VCaP (cell line): Measurements from ENCODE around the gene ZCCHC24.

ENCODE experiments used
- H3K27ac ChIP-seq: fragments of 450-650 bp; 2 replicates; pipeline ENCODE4 v1.5.1; 2017
- TF ChIP-seq, protein P1 (sequence below): fragments of 450-650 bp; conservative IDR thresholded peaks from 2 replicates; pipeline ENCODE4 v1.5.1; 2017; ENCODE audit warnings: mild to moderate bottlenecking, moderate library complexity

ZCCHC24 gene

DNA sequence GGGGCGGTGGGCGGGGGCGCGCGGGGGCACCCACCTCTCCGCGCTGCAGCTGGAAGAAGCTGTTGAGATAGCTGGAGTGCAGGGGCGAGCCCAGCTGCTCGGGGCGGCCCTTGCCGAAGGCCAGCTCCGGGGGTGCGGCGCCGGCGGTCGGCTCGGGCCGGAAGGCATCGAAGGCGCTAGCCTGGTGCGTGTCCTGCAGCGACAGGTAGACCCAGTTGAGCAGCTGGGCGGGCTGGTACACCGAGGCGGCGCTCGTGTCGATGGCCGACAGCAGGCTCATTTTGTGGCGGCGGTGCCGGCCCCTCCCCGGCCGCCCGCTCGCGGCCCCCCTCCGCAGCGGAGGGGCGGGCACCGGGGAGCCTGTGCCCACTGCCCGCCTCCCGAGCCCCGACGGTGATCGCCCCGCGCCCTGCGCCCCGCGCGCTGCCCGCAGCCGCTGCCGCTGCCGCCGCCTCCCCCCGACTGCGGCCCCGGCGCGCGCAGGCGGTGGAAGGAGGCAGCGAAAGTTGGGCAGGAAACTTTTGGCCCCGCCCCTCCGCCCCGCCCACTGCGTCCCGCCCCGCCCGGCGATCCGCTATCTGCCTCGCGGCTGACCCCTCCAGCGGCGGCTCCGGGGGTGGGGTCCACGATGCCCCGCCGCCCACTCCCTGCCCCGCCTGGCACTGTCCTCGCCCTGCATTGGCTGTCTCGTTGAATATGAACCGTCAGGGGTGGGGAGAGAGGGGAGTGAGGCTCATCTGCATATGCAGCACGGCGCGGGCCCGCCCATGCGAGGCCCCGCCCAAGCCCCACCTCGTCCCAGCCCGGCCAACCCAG lies at the start of gene ZCCHC24:
Gene ZCCHC24, minus strand, starts transcription at position 464 of the 816 bp plus-strand sequence. Its CDS starts 184 bp downstream, at position 280.
- TF ChIP-seq, protein P1, sequence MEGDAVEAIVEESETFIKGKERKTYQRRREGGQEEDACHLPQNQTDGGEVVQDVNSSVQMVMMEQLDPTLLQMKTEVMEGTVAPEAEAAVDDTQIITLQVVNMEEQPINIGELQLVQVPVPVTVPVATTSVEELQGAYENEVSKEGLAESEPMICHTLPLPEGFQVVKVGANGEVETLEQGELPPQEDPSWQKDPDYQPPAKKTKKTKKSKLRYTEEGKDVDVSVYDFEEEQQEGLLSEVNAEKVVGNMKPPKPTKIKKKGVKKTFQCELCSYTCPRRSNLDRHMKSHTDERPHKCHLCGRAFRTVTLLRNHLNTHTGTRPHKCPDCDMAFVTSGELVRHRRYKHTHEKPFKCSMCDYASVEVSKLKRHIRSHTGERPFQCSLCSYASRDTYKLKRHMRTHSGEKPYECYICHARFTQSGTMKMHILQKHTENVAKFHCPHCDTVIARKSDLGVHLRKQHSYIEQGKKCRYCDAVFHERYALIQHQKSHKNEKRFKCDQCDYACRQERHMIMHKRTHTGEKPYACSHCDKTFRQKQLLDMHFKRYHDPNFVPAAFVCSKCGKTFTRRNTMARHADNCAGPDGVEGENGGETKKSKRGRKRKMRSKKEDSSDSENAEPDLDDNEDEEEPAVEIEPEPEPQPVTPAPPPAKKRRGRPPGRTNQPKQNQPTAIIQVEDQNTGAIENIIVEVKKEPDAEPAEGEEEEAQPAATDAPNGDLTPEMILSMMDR: no peak
- peak within 1 kb of the TSS; percentile 55 for H3K27ac ChIP-seq

DNA sequence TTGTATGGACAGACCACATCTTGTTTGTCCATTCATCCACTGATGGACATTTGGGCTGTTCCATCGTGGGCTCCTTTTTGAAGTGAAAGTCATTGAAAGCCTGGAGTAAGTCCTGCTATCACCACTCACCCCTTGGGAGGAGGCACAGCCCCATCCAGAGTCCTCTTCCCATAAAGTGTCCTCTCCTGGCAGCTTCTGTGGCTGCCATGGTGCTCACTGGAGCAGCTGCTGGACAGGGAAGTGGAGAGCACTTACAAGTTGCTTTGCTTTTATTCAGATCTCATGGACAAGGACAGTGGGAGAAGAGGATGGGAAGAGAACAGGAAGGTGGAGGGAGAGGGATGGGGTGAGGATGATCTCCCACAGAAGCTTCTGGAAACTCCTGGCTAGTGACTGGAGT lies 48.4 kb upstream of the ZCCHC24 start:
- H3K27ac ChIP-seq: no peak overlapping the region
- TF ChIP-seq, protein P1: no peak

DNA sequence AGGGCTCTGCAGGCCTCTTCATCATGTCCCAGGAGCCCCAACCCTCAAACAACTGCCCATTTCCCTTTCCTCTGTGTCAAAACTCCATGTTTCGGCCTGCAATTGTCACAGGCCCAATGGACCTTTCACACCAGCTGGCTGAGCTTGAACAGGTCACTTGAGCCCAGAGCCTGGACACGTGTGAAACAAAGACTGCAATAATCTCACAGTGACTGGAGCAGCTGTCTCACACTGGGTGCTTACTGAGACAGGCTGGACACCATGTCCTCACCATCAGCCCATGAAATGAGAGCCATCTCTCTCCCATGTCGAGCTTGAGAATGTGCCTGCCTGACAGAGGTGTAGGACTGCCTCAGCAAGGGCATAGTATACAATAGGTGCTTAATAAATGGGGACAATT lies 47.4 kb upstream of the ZCCHC24 start:
- no peak overlapping the region for H3K27ac ChIP-seq
- TF ChIP-seq, protein P1: no peak

DNA sequence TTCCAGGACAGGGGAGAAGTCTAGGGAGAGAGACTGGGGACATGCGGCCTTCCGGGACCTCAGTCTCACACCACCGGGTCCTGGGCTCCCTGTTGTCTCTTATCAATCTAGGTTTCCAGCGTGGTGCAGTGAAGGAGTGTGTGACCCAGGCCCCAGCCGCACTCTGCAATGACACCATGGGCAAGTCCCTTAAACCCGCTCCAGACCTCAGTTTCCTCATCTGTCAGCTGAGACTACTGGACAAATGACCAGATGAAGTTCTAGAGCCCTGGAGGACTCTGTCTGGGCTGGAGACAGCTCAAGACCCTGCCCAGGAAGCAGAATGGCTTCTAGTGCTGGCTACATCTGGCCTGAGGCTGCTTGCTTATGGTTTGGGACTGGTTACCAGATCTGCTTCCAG lies 46.8 kb upstream of the ZCCHC24 start:
- TF ChIP-seq, protein P1: no peak
- no peak overlapping the region for H3K27ac ChIP-seq

DNA sequence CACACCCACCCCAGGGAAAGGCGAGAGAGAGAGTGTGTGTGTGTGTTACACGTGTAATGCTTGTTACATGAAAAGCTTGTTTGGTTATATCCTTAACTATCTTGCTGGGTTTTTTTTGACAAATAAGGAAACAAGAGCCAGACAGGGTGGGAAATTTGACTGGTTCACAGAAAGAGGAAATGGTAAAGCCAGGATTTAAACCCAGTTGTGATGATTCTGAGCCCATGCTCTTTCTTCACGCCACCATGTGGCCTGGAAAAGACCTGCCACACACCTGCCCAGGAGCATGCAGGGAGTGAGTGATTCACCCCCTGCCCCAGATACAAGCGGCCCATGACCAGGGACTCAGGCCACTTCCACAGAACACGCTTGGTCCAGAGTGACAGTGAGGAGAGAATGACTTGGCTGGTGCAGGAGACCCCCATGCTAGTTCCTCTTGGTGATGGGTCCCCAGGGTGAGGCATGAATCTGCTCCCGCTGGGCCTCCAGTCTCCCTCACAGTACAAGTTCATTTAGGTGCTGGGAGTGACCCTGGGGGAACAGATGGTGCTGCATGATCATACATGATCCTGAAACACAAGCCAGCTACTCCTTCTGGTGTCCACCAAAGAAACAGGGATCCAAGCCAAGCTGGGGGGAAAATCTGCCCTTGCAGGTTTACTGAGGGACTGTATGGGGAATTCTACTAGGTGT lies 45.9 kb upstream of the ZCCHC24 start:
- no peak overlapping the region for H3K27ac ChIP-seq

DNA sequence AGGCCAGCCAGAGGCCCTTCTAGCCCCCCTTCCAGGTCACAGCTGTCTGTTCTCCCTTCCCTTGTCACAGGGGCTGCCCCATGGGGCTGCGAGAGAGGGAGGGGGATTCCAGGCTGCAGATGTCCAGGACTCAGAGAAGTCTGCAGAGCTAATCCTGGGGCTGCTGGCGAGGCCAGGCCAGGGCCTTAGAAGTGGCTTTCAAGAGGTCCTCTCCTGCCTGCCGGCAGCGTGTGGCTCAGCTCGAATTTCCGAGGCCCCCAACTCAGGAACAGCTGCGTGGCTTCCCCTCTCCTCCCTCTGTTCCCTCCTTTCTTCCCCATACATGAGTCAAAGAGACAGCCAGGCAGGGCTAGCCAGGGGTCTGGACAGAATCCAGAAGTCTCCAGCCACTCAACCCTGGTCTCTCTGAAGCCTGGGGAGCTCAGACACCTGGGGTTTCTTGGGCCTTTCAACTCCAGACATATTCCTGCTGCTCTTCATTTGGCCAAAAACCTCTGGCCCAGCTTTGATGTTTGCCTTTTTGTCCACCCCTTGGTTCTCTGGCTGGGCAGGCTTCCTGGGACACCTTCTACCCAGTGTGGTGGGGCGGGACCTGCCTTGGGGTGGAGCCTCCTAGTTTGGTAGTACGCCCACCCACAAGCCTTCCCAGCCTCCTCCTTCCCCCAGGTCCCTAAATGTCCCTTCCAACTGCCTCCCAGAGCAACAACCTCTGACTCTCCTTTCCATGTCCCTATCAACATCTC lies 45.1 kb upstream of the ZCCHC24 start:
- H3K27ac ChIP-seq: no peak overlapping the region
- TF ChIP-seq, protein P1: no peak

More for the DNA sequence above, 45.9 kb upstream of the ZCCHC24 start:
- TF ChIP-seq, protein P1: no peak

DNA sequence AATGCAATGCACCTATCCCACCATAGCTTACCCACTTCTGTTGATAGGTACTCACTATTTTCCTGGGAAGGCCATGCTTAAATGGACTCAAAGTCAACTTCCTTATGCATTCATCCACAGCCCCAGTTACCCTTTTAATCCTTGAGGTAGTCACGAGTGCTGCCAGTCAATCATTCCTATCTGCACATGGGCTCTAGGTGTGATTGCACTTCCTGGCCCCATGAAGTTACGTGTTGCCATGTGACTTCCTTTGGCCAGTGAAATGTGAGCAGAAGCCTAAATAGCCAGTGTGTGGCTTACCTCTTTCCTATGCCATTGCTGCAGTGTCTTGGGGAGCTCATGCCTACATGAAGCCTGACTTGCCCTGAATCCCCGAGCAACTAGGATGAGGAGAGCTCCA lies 43.4 kb upstream of the ZCCHC24 start:
- H3K27ac ChIP-seq: no peak overlapping the region
- TF ChIP-seq, protein P1: no peak
